ENCODE results near the gene CLEC16A. TPM values are rescaled to one million over a fixed set of nuclear protein-coding genes. Genes with fewer than 3 reads are reported as not detected.

The CLEC16A gene
- polyA plus RNA-seq, 3 donors, result 24.2 to 26.8 (median 24.9) TPM

GRCh38 chr16:11224894-11225676 lies 280.7 kb downstream of the CLEC16A start:
- DNase-seq (ENCODE audit: extremely low read depth in 1 of 11, low read depth in 9 of 11, low spot score in 4 of 11), result no peak

GRCh38 chr16:11225677-11226549 lies 281.5 kb downstream of the CLEC16A start:
- no peak for DNase-seq (ENCODE audit: extremely low read depth in 1 of 11, low read depth in 9 of 11, low spot score in 4 of 11)

GRCh38 chr16:11229432-11229831 lies 285.1 kb downstream of the CLEC16A start:
- no peak for DNase-seq (ENCODE audit: extremely low read depth in 1 of 11, low read depth in 9 of 11, low spot score in 4 of 11)

GRCh38 chr16:11229906-11230305 lies 285.5 kb downstream of the CLEC16A start:
- DNase-seq (ENCODE audit: extremely low read depth in 1 of 11, low read depth in 9 of 11, low spot score in 4 of 11), result no peak

- no peak for DNase-seq (ENCODE audit: extremely low read depth in 1 of 11, low read depth in 9 of 11, low spot score in 4 of 11)
Observed at GRCh38 chr16:11231367-11231970, 287.1 kb downstream of the CLEC16A start.

Other genes starting within 250 kb of the CLEC16A start
- gene TEKT5, start 249.6 kb upstream of the CLEC16A start, polyA plus RNA-seq (ENCODE audit: insufficient read length in 3 of 3), result under 1 TPM; 0.16 to 0.36 (median 0.26) TPM
- gene NUBP1, start 200.7 kb upstream of the CLEC16A start, polyA plus RNA-seq (ENCODE audit: insufficient read length in 3 of 3), result 10 to 100 TPM; 31.1 to 33.6 (median 33.5) TPM
- 1 to 10 TPM; 2.9 to 5.0 (median 3.8) TPM for gene TVP23A, start 125.8 kb upstream of the CLEC16A start, polyA plus RNA-seq (ENCODE audit: insufficient read length in 3 of 3)
- gene CIITA, start 67.4 kb upstream of the CLEC16A start, polyA plus RNA-seq (ENCODE audit: insufficient read length in 3 of 3), result 10 to 100 TPM in 1 of 3 donors, 1 to 10 TPM in 2; 4.8 to 10.7 (median 5.0) TPM
- gene DEXI, start 2.1 kb upstream of the CLEC16A start, polyA plus RNA-seq (ENCODE audit: insufficient read length in 3 of 3), result 10 to 100 TPM; 42.0 to 54.6 (median 43.9) TPM